Thoracic aorta (tissue), 2 donors: ENCODE measurements around the gene ZMIZ1. TPM values are rescaled to one million over a fixed set of nuclear protein-coding genes. Genes with fewer than 3 reads are reported as not detected.

Source experiments
- ATAC-seq: fragments of 150-250 bp; one replicate; pipeline ENCODE4 v1.8.0; 2017; ENCODE audit warnings: low read depth; ENCODE audit not compliant: insufficient number of reproducible peaks, low FRiP score
- DNase-seq: peaks from one replicate; pipeline ENCODE4 v3.0.0-alpha.2; 2020; ENCODE audit warnings: low spot score
- H3K27ac ChIP-seq, 2 donors: fragments of 200-600 bp; sonication (generic); 1 replicate in 1 of 2; 2 replicates in 1 of 2; pipeline ENCODE4 v1.5.1; 2016; ENCODE audit warnings: mild to moderate bottlenecking in 2 of 2, moderate library complexity in 2 of 2
- H3K27me3 ChIP-seq: fragments of 200-600 bp; sonication (generic); replicated peaks from 2 replicates; pipeline ENCODE4 v1.6.0; 2016; ENCODE audit warnings: mild to moderate bottlenecking; ENCODE audit not compliant: insufficient read depth
- H3K36me3 ChIP-seq: fragments of 200-600 bp; sonication (generic); one replicate; pipeline ENCODE4 v1.5.1; 2016
- H3K4me1 ChIP-seq, 2 donors: fragments of 200-600 bp; sonication (generic); 1 replicate in 1 of 2; 2 replicates in 1 of 2; pipeline versions ENCODE4 v1.5.1 to v1.6.0; 2016; ENCODE audit warnings: low read depth in 2 of 2, mild to moderate bottlenecking in 1 of 2; ENCODE audit not compliant: control insufficient read depth in 1 of 2
- H3K4me3 ChIP-seq: fragments of 200-600 bp; sonication (generic); 2 replicates; pipeline ENCODE4 v1.5.1; 2016; ENCODE audit warnings: mild to moderate bottlenecking
- H3K9me3 ChIP-seq: fragments of 200-600 bp; sonication (generic); 2 replicates; pipeline ENCODE4 v1.5.1; 2016
- total RNA-seq, 2 donors: library from RNA; depleted of rRNA; stranded (reverse); fragments of >200 nt; gene quantifications; one replicate each; pipeline versions ENCODE4 v1.1.0 to v1.2.3, GENCODE V29; 2016
- TF ChIP-seq, protein P1 (sequence below): fragments of 200-600 bp; sonication (generic); IDR thresholded peaks from one replicate; pipeline ENCODE4 v1.5.1; 2019; ENCODE audit warnings: antibody characterized with exemption

ZMIZ1 gene
- total RNA-seq, 2 donors from 2014 or later, result 57.8 to 81.6 TPM

DNA sequence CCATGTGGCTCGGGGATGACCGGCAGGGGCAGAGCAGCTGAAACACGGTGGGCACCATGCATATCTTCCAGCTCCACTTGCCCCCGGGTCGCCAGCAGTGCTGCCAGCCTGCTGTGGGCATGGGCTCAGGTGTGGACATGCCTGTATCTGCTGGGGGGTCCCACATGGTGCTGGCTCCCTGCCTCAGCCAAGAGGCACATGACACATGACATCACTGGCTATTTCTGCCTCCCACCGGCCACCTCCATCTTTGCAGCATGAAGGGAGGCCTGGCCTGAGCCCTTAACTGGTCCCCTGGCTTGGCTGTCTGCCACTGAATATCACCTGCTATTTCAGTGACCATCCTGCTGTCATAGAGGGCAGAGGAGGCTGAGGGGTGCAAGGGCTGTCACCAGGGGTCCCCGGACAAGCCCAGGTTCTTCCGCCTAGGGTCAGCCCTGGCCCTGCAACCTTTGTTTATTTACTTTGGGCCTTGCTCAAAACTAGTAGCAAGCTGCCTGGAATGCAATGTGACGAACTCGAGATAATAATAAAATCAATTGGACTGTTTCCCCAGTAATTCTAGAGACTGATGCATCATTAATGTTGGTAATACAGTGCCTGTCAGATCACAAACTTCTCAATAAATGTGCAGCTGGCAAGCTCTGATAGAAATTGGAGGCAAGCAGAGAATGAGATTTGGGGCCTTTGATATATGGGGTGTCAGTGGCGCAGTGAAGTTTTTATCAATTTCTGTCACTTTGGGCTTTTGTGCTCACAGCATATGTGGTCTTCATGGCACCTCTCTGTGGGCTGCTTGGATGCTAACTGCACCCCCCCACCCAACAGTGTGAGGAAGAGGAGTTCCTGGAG is 28.5 kb downstream of the ZMIZ1 start:
- Histone ChIP-seq H3K27ac (no peak overlapping the region), H3K4me3 (no peak overlapping the region), H3K36me3 (no peaks in the 10 kb centered on the region), H3K27me3 (no peaks in the 10 kb centered on the region), H3K9me3 (no peaks in the 10 kb centered on the region), H3K4me1 (peaks cover 41 to 78% of the 10 kb centered on the region in 2 donors)
- TF ChIP-seq, protein P1, sequence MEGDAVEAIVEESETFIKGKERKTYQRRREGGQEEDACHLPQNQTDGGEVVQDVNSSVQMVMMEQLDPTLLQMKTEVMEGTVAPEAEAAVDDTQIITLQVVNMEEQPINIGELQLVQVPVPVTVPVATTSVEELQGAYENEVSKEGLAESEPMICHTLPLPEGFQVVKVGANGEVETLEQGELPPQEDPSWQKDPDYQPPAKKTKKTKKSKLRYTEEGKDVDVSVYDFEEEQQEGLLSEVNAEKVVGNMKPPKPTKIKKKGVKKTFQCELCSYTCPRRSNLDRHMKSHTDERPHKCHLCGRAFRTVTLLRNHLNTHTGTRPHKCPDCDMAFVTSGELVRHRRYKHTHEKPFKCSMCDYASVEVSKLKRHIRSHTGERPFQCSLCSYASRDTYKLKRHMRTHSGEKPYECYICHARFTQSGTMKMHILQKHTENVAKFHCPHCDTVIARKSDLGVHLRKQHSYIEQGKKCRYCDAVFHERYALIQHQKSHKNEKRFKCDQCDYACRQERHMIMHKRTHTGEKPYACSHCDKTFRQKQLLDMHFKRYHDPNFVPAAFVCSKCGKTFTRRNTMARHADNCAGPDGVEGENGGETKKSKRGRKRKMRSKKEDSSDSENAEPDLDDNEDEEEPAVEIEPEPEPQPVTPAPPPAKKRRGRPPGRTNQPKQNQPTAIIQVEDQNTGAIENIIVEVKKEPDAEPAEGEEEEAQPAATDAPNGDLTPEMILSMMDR, result no peak
- DNase-seq, result no peak
- ATAC-seq, result no peak

DNA sequence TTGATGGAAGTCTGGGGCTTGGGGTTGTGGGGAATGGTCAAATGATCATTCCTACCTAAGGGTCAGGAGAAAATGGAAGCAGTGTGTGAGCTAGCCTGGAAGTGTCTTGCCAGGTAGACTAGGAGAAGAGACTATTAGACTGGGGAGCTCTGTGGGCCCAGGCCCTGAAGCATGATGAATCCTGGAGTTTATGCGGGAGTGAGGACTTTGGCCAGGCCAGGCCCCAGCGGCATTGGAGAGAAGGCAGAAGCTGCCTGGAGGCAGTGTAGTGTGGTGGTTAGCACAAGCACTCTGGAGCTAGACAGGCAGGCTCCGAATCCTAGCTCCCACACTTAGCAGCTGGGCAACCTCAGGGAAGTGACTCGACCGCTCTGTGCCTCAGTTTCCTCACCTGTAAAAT is 29.3 kb downstream of the ZMIZ1 start:
- TF ChIP-seq, protein P1, result no peak
- peaks cover 49 to 86% of the 10 kb centered on the region in 2 donors for H3K4me1 ChIP-seq
- no peaks in the 10 kb centered on the region for H3K9me3 ChIP-seq
- H3K27ac ChIP-seq, result no peak overlapping the region
- H3K4me3 ChIP-seq, result no peak overlapping the region
- H3K36me3 ChIP-seq, result no peaks in the 10 kb centered on the region
- DNase-seq (no peak), ATAC-seq (no peak)
- no peaks in the 10 kb centered on the region for H3K27me3 ChIP-seq

DNA sequence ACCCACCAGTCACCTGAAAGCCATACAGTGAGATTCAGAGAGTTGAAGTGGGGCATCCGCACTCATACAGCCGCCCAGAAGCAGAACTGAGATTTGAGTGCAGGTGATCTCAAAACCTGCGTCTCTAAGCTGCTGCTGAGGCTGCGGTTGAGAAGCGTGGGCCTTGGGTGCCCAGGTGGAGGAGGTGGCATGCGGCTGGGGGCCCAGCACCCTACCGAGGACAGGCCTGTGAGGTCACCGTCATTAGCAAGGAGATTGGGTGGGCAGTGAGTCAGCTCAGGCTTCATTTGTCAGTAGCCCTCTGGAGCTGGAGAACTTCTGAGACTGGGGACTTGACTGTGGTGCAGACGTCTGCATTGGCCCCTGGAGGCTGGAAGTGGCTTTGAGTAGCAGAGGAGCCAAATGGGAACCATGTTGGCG is 29.8 kb downstream of the ZMIZ1 start:
- Histone ChIP-seq H3K27ac (no peak overlapping the region), H3K9me3 (no peaks in the 10 kb centered on the region), H3K27me3 (no peaks in the 10 kb centered on the region), H3K36me3 (no peaks in the 10 kb centered on the region), H3K4me3 (no peak overlapping the region), H3K4me1 (peaks cover 52 to 87% of the 10 kb centered on the region in 2 donors)
- no peak for DNase-seq
- no peak for ATAC-seq
- TF ChIP-seq, protein P1, result no peak

DNA sequence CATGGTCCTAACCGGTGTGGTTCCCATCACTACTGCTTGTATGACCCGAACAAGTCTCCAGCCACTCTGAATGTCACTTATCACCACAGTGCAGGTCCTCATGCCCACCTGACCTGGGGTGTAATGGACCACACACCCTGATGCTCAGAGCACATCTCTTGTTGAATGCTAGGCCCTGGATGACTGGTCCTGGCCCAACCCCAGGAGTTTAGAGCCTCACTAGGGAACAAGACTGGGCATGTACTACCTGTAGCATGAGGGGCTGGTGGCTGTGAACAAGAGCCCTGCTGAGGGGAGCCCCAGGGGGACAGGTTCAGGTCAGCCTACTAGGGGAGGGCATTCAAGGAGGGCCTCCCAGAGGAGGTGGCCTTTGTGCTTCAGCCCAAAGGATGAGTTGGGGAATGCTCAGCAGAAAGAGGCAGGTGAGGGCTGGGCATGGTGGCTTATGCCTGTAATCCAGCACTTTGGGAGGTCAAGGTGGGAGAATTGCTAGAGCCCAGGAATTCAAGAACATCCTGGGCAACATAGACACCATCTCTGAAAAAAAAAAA is 31.2 kb downstream of the ZMIZ1 start:
- Histone ChIP-seq H3K4me3 (no peak overlapping the region), H3K27ac (no peak overlapping the region), H3K36me3 (no peaks in the 10 kb centered on the region), H3K4me1 (peaks cover 48 to 87% of the 10 kb centered on the region in 2 donors), H3K9me3 (no peaks in the 10 kb centered on the region), H3K27me3 (no peaks in the 10 kb centered on the region)
- ATAC-seq (no peak), DNase-seq (no peak)
- TF ChIP-seq, protein P1, result no peak

DNA sequence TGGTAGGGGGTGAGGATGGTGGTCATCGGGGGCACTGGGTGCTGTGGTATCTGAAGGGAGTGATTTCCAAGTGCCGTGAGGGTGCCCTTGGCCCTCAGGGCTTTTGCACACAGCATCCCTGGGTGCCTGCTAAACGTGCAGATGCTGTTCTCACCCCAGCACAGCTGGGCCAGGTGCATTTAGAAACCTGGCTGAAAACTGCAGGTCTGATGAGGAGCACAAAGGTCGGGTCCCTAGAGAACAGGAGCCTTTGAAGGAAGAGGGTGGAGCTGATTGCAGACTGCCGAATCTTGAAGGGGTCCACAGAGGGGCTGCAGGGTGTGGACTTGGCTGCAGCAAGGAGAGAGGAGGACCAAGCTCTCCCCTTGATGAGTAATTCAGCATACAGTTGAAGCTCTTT is 32.0 kb downstream of the ZMIZ1 start:
- Histone ChIP-seq H3K27me3 (no peaks in the 10 kb centered on the region), H3K4me3 (no peak overlapping the region), H3K9me3 (no peaks in the 10 kb centered on the region), H3K4me1 (peaks cover 48 to 89% of the 10 kb centered on the region in 2 donors), H3K36me3 (no peaks in the 10 kb centered on the region), H3K27ac (peak overlapping the region in 1 of 2 donors; percentile 77)
- DNase-seq (no peak), ATAC-seq (no peak)
- TF ChIP-seq, protein P1, result no peak
